Breast epithelium (tissue), 3 donors: ENCODE data around the gene WDFY2.

Source experiments
- POLR2A ChIP-seq: fragments of 450-650 bp; IDR thresholded peaks from one replicate; pipeline ENCODE4 v1.6.1; 2016; ENCODE audit warnings: antibody characterized with exemption, mild to moderate bottlenecking, moderate library complexity
- POLR2AphosphoS5 ChIP-seq, 3 donors: sonication (generic); formaldehyde crosslinking; IDR thresholded peaks; one replicate each; pipeline ENCODE4 v1.6.1; 2017; ENCODE audit warnings: antibody characterized with exemption in 3 of 3
- TF ChIP-seq, protein P1 (sequence below), 3 donors: fragments of 450-650 bp; IDR thresholded peaks; one replicate each; pipeline ENCODE4 v1.5.1; 2016 to 2017; ENCODE audit warnings: antibody characterized with exemption in 3 of 3, mild to moderate bottlenecking in 3 of 3, moderate library complexity in 3 of 3

DNA sequence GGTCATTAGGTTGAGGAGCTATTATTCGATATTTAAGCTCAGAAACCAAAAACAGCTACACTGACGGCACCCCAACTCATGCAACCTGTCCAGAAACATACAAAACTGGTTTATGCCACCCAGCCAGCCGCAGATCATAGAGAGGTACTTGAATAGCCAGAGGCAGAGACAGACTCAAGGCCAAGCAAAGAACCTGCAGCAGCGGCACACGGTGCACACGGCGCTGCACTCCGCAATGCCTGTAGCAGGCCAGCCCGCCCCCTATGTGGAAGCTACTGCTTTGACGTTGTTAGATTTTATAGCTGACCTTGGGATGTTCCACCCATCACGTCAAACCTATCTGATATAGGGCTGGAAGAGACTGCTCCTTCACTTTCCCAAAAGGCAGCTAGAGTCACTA is 231.6 kb downstream of the WDFY2 start:
- TF ChIP-seq, protein P1, sequence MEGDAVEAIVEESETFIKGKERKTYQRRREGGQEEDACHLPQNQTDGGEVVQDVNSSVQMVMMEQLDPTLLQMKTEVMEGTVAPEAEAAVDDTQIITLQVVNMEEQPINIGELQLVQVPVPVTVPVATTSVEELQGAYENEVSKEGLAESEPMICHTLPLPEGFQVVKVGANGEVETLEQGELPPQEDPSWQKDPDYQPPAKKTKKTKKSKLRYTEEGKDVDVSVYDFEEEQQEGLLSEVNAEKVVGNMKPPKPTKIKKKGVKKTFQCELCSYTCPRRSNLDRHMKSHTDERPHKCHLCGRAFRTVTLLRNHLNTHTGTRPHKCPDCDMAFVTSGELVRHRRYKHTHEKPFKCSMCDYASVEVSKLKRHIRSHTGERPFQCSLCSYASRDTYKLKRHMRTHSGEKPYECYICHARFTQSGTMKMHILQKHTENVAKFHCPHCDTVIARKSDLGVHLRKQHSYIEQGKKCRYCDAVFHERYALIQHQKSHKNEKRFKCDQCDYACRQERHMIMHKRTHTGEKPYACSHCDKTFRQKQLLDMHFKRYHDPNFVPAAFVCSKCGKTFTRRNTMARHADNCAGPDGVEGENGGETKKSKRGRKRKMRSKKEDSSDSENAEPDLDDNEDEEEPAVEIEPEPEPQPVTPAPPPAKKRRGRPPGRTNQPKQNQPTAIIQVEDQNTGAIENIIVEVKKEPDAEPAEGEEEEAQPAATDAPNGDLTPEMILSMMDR (IDR thresholded peaks at IDR 0.05): no peak
- TF ChIP-seq POLR2A (no peak), POLR2AphosphoS5 (IDR thresholded peaks at IDR 0.05) (no peak)
